ENCODE results near the gene P3H2. TPM values are rescaled to one million over a fixed set of nuclear protein-coding genes. Genes with fewer than 3 reads are reported as not detected.
A peak's percentile ranks its signal among the peaks of the same experiment; 100 is the strongest.

Gene P3H2
- total and polyA plus RNA-seq, 8 donors = 1.4 to 46.1 (median 20.3) TPM

DNA sequence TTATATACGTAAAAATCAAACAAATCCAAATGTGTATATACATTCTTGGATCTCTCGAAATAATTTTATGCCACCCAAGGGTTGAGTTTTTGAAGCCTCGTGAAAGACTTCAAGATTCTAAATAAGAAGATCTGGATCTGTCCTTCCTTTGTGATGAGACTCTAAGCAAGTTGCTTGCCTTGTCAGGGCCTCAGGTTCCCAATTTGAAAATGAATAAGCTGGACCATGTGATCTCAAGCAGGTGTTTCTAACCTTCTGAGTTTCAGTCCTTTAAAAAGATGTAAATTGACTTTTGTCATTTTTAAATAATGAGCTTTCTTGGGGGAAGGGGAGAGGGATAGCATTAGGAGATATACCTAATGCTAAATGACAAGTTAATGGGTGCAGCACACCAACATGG, 137.1 kb downstream of the P3H2 start:
- no peaks in the 10 kb centered on the region for H3K36me3 ChIP-seq
- WGBS, 5 donors = 88 to 96% (median 90%) methylated on average over 3 of the region's 3 CpGs
- H3K27ac ChIP-seq = no peak overlapping the region
- H3K4me3 ChIP-seq = no peak overlapping the region
- no peak for TF ChIP-seq POLR2AphosphoS5 (IDR thresholded peaks at IDR 0.05)
- TF ChIP-seq EP300 (IDR thresholded peaks at IDR 0.05) = no peak
- TF ChIP-seq POLR2A (IDR thresholded peaks at IDR 0.05) = no peak
- TF ChIP-seq, protein P1, sequence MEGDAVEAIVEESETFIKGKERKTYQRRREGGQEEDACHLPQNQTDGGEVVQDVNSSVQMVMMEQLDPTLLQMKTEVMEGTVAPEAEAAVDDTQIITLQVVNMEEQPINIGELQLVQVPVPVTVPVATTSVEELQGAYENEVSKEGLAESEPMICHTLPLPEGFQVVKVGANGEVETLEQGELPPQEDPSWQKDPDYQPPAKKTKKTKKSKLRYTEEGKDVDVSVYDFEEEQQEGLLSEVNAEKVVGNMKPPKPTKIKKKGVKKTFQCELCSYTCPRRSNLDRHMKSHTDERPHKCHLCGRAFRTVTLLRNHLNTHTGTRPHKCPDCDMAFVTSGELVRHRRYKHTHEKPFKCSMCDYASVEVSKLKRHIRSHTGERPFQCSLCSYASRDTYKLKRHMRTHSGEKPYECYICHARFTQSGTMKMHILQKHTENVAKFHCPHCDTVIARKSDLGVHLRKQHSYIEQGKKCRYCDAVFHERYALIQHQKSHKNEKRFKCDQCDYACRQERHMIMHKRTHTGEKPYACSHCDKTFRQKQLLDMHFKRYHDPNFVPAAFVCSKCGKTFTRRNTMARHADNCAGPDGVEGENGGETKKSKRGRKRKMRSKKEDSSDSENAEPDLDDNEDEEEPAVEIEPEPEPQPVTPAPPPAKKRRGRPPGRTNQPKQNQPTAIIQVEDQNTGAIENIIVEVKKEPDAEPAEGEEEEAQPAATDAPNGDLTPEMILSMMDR (IDR thresholded peaks at IDR 0.05) = no peak
- H3K4me1 ChIP-seq = peaks cover 0 to 22% (median 13%) of the 10 kb centered on the region in 4 donors
- H3K27me3 ChIP-seq = no peaks in the 10 kb centered on the region
- DNase-seq = no peak
- intact Hi-C loops (cut with DNase I; ENCODE audit: low total_unique reads) = no loop called here
- H3K9me3 ChIP-seq = no peaks in the 10 kb centered on the region

DNA sequence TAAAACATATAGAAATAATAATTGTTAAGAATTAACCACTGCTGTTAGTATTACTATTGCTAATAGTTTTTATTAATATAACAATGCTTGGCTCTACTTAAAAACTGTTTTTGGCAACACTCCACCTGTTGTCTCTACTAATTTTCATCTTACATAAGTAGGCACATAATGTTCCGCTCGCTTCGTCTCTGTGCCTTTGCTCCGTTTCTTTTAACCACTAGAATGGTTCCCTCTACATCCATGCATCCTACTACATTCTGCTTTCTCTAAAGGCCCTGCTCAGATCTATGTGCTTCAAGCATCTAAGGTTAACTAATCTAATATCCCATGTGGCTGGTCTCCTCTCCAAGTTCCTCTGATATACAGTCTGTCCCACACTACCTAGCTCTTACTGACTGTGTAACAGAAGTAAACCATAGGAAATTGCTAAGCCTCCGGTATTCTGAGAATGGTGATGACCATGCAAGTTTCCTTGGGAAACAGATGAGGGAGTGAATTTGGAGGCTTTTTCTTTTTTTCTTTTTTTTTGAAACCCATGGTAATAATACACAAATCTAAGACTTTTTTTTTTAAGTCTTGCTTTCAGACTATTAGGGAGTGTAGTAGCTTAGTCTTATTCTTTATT, 138.3 kb downstream of the P3H2 start:
- TF ChIP-seq POLR2A (IDR thresholded peaks at IDR 0.05) (no peak), EP300 (IDR thresholded peaks at IDR 0.05) (no peak), POLR2AphosphoS5 (IDR thresholded peaks at IDR 0.05) (no peak)
- TF ChIP-seq, protein P1 (IDR thresholded peaks at IDR 0.05) = no peak
- Histone ChIP-seq H3K27ac (peak overlapping the region in 2 of 5 donors; percentile 24 to 46), H3K4me1 (peaks cover 0 to 22% (median 13%) of the 10 kb centered on the region in 4 donors), H3K27me3 (no peaks in the 10 kb centered on the region), H3K9me3 (no peaks in the 10 kb centered on the region), H3K4me3 (no peak overlapping the region), H3K36me3 (no peaks in the 10 kb centered on the region)
- DNase-seq = no peak
- intact Hi-C loops (cut with DNase I; ENCODE audit: low total_unique reads) = no loop called here
- 57 to 79% (median 75%) methylated on average over 5 of the region's 5 CpGs for WGBS, 5 donors

DNA sequence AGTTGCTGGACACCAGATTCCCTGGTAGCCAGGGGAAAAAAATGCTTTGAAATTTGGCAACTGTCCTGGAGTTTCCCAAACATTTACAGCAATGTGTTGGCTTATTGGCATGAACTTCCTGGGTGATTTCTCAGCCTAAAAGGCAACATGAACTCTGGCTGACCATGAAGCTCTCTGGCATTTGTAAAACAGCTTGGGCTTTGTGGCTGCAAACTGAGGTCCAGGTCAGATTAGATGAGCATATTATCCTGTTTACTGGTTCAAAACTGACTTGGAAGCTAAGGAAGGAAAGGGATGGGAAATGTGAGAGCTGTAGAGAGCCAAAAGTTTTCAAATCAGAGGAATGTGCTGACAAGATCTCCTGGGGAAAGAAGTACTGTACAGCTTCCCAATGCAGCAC, 139.0 kb downstream of the P3H2 start:
- Histone ChIP-seq H3K27me3 (no peaks in the 10 kb centered on the region), H3K27ac (peak overlapping the region in 2 of 5 donors; percentile 24 to 46), H3K9me3 (no peaks in the 10 kb centered on the region), H3K36me3 (no peaks in the 10 kb centered on the region), H3K4me3 (no peak overlapping the region), H3K4me1 (peaks cover 0 to 22% (median 13%) of the 10 kb centered on the region in 4 donors)
- intact Hi-C loops (cut with DNase I; ENCODE audit: low total_unique reads) = no loop called here
- TF ChIP-seq POLR2A (IDR thresholded peaks at IDR 0.05) (no peak), POLR2AphosphoS5 (IDR thresholded peaks at IDR 0.05) (peak in 1 of 3 donors; percentile 80)
- DNase-seq = peak in 1 of 2 donors; percentile 67

DNA sequence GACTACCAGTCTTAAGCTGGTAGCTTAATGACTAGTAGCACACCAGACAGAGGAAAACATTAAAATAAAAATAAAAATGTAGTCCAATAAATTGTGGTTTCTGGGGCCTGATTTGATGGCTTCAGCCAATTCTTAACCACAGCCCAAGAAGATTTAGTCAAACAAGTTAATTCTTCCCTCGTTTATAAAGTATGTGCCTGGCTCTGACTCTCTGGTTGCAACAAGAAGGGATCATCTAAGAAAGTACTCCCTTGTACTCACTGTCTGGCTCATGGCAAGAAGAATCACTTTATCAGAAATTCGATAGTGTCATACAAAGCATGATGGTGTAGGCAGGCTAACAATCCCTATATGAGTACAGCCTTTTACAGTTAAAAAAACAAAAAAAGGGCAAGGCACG, 141.9 kb downstream of the P3H2 start:
- intact Hi-C loops (cut with DNase I; ENCODE audit: low total_unique reads) = loop anchor here (10.0 kb wide), 1 partner anchor 346 kb away; the partner anchor contains the start of gene CLDN1
- WGBS, 5 donors = 75 to 85% (median 77%) methylated on average over 3 of the region's 3 CpGs

More for the DNA sequence above, 141.9 kb downstream of the P3H2 start:
- Histone ChIP-seq H3K4me3 (no peak overlapping the region), H3K27me3 (no peaks in the 10 kb centered on the region), H3K27ac (no peak overlapping the region), H3K4me1 (peaks cover 0 to 22% (median 13%) of the 10 kb centered on the region in 4 donors), H3K9me3 (no peaks in the 10 kb centered on the region), H3K36me3 (no peaks in the 10 kb centered on the region)
- TF ChIP-seq POLR2AphosphoS5 (IDR thresholded peaks at IDR 0.05) (no peak), EP300 (IDR thresholded peaks at IDR 0.05) (no peak), POLR2A (IDR thresholded peaks at IDR 0.05) (no peak)
- TF ChIP-seq, protein P1 (IDR thresholded peaks at IDR 0.05) = no peak
- no peak for DNase-seq

All from stomach (tissue), 9 donors.